KG1 (cell line): ENCODE results near the gene PCNA.

Experiments used
- DNase-seq: peaks from one replicate; lab custom pipeline; 2025; lab: John Stamatoyannopoulos, UW

Gene PCNA

DNA sequence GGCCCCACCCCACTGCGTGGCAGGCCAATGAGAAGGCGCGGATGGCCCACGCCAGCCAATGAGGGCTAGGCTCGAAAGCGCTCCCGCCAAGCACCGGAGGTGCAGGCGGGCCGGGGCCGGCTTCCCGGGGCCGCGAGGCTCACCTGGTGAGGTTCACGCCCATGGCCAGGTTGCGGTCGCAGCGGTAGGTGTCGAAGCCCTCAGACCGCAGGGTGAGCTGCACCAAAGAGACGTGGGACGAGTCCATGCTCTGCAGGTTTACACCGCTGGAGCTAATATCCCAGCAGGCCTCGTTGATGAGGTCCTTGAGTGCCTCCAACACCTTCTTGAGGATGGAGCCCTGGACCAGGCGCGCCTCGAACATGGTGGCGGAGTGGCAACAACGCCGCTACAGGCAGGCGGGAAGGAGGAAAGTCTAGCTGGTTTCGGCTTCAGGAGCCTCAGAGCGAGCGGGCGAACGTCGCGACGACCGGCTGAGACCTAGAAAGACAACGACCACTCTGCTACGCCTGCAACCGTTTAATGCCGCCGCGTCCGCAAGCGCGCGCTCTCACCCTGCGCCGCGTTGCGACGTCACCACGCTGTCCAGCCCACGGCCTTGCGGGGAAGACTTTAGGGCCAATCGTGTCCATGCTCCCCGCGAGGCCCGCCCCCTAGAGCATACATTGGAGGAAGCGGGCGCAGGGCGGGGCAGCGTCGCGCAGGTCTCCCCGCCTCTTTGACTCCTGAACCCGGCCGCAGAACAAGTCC lies at the start of gene PCNA:
TSS of gene PCNA (minus strand) at position 524 of the 750 bp plus-strand sequence. CDS start at position 364, 160 bp downstream.
- DNase-seq, result peak; percentile 91

DNA sequence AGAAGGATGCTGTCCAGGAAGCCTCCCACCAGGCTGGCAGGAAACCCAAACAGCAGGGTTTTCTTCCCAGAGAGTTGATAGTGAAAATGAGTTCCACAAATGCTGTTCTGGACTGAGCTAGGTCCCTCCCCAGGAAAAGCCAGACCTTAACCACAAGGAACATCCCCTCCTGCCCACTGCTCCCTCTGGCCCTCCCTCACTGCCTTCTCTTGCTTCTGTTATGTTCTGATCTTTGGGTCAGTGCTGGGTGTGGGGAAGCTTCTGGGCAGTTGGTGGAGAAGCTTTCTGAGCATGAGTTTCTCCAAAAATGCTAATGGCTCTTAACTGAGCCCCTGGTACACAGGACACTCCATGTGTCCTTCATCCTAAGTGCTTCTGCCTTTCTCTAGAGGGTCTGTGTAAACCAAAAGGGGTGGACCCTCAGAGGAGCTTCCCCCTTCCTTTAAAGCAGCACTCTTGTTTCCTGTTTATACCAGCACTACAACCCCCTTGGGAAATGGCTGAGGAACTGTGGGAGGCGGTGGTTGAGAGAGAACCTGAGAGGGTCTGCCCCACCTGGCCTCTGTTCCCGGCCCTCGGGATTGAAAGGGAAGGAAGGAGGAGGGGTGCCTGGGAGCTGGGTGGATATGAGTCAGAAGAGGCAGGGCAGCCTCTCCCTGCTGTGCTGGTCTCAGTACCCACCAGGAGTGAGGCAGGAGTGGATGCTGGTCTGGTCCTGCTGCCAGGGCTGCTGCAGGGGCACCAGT lies 49.1 kb upstream of the PCNA start:
- DNase-seq, result no peak

DNA sequence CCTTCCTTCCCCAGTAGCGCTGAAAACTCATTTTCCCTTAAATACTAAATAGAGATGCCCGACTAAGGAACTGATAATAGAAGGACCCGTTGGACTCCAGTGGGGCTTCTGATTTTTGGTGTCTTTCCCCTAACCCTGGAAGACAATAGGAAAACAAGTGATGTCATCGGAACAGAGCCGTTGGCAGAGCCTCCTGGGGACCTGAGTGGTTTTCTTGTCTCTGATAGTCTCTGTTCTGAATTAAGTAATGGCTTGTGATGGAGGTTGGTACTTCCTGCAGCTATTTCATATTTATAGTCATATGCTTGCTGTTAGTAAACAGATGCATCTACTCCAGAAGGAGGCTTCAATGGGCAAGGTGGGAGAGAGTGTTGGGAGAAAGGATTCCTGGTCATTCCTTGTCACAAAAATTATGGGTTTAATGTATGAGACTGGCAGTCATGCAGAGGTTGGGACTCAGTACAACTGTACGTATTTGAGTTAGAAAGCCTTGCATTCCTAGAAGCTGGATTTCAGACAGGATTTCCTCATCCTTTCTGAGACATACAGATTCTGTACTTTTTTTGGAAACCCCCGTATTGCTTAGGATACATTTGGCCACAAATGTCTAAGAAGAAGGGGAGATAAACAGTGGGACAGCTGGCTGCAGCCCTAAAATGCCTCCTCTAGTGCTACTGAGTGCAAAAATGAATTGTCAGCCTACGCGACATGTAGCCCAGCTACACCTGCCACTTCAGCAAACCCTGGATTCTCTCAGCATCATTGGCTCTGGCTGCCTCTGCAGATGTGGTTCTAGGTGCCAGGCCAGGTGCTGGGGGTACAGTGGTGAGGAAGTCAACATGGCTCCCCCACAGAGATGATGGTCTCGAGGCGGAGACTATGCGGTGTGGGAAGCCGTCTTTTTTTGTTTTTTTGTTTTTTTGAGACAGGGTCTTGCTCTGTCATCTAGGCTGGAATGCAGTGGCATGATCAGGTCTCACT lies 45.2 kb upstream of the PCNA start:
- no peak for DNase-seq

DNA sequence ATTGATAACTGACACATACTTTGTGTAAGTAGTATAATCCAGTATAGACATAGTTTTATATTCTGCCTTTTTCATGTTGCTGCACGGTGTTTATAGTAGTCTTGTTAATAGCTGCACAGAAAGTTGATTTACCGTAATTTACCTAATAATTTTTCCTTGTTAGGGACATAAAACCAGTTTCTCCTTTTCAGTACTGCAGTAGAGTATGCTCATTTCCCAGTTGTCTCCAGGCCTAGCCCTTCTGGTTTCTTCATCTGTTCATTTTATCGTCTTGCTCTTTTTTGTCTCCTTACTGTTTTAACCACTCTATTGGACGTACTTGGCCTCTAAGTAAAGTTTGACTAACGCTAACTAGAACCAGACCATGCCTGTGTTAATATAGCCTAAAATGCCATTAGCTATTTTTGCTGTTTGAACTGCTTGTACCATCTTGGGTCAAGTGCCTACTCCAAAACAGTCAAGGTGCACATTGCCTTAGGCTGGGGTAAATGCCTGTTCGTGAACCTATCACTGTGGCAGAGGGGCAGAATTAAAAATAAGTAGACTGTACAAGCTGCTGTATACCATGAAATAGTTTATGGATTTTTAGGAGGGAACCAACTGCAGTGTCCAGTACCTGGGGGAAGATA lies 41.9 kb upstream of the PCNA start:
- no peak for DNase-seq

DNA sequence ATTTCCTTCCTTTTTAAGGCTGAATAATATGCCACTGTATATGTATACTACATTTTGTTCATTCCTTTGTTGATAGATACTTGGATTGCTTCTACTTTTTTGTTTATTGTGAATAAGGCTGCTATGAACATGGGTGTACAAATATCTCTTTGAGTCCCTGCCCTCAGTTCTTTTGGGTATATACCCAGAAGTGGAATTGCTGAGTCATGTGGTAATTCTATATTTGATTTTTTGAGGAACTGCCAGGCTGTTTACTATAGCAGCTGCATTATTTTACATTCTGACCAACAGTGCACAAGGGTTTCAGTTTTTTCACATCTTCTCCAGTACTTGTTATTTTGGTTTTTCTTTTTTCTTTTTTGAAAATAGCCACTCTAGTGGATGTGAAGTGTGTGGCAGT lies 41.1 kb upstream of the PCNA start:
- no peak for DNase-seq

DNA sequence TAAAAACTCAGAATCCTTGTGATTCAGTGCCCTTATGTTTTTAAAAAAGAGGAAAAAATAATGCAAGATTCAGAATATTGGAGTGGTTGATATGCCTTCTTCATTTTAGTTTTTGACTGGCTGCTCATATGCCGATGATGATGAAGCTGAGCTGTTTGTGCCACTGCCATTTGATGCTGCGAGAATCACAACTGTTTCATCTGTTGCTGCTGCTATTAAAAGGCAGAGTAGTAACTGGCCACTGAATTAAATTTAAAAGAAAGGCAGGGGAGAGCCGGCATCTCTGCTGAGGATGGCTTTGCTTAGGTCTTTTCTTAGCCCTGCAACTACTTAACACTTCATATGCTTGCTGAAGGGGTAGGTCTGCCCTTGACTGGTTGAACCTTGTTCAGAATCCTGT lies 40.2 kb upstream of the PCNA start:
- DNase-seq, result no peak

DNA sequence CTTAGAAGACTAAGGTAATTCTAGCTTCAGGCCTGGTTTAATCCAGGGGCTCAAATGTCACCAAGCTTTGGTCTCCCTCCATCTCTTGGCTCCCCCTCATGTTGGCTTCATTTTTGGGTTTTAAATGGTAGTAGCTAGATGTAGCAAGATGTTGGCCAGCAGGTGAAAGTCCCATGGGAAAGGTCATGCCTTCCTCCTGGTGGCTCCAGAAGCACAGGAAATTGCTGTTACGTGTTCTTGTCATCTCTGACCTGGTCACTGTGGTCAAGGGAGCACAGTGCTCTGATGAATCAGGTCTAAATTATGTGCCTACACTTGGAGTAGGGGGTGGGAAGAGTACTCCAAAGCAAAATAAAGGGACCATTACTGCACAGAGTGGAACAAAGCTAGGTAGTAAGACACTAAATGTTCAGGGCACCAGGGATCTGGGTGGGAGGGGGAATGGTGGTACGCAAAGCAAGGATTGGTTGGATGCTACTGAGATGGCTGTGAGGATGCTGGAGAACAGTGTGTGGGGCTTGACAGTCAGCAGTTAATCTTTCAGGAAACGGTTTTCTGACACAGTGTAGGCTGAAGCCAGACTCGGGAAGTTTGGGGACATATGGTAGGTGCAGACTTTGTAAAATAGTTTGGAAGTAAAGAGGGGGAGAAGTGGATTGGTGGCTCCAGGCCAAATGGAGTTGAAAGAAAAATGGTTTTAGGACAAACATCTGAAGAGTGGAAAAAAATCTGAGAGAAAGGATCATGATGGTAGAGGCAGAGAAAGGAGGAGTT lies 37.1 kb upstream of the PCNA start:
- DNase-seq, result no peak

DNA sequence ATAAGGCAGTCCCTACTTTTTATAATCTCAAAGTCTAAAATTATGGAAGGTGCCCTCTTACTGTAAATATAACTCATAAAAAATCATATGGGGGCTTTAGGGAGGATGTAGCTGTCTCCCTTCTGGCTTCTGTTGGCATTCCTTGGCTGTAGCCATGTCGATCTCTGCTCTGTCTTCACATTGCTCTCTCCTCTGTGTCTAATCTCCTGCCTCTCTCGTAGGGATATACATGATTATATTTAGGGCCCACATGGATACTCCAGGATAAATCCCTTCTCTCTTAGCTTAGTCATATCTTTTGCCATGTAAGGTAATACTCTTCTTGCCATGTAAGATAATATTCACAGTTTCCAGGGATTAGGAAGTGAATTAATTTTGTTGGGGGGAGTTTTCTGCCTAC lies 35.6 kb upstream of the PCNA start:
- no peak for DNase-seq

DNA sequence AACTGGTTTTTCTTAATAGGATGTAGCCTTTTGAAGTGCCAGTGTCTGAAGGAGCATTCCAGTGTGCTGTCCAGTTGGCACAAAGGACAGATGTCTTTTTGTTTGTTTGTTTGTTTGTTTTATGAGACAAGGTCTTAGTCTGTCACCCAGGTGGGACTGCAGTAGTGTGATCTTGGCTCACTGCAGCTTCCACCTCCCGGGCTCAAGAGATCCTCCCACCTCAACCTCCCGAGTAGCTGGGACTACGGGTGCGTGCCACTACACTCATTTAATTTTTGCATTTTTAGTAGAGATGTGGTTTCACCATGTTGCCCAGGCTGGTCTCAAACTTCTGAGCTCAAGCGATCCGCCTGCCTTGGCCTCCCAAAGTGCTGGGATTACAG lies 34.8 kb upstream of the PCNA start:
- no peak for DNase-seq

DNA sequence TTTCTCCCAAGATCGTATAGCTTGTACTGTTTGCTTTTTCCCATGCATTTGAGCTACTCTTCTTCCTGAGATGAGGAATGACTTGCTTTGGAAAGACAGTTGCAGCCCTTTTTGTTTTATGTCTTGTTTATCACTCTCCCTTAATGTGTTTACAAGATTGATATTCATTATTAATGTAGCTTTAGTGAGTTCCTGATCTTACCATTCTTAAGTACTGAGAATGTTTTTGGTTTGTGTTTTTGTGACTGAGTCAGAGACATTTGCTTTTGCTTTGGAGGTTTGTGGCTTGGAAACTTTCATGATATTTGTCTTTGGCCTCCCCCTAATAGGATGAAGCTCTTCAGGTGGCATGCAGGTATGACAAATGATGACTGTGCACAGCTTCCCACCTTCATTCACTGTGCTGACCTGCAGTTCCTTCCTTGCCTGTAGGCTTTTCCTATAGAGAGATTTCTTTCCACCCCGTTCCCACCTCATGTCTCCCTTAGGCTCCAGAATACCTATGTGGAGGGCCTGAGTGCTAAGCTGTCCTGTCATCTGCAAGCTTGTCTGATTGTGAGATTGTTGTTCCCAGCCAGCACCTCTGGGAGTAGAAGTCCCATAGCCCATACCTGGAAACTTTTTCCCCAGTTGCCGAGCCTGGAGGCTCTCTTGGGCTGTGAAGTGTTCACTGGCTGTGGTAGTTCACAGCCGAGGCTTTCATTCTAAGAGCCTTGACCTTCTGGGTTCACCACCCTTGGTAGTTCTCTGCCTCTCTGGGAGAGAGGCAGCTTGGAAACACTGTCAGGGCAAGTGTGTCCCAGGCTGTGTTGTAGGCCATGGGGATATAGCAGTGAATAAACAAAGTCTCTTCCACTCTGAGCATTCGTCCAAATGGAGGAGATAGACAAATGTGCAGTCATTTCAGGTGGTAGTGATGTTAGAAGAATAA lies 34.1 kb upstream of the PCNA start:
- DNase-seq, result no peak

DNA sequence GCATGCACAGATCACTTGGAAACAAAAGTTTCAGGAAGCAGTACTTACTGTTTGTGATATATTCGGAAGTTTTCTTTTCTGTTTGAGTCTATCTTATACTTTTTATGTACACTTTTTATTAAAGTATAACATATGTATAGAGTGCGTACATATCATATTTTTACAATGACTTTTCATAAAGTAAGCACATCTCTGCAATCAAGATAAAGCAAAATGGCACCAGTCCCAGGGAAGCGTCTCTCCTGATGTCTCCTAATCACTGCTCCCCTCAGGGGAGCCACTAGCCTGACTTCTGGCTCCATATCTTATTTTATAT lies 33.4 kb upstream of the PCNA start:
- DNase-seq, result no peak

DNA sequence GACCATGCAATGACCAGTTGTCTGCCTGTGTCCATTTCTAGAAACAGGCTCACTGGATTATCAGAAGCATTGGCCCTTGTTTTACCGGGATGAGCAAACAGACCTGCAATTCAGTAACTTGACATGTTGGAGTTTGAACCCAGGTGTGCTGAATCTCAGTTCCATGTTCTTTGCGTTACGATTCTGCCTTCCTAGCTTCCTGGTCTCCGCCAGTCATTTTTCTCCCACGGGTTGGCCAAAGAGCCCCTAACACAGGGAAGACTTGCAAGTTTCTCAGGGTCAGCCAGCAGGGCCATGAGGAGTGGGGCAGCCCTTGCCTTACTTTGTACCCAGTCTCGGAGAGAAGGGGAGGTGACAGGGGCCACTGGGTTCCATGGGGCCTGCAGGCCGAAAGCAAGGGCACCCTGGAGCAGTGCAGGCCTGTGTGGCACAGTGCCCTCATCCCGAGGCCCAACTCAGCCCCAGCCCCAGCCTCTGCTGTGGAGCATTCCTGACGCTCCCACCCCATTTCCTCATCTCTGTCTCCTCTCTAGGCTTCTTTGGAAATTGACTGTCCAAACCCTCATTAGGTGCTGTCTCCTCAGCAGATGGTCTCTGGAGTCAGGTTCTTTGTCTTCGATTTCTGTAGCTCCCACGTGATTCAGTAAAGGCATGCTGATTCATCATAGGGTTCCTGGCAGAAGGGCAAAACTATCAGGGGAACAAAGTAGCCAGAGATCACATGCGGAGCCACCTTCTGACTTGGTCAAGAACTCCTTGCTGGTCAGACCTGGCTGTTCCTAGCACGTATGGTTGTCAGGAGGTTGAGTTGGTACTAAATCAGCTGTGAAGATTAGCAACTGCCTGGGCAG lies 30.7 kb upstream of the PCNA start:
- no peak for DNase-seq

DNA sequence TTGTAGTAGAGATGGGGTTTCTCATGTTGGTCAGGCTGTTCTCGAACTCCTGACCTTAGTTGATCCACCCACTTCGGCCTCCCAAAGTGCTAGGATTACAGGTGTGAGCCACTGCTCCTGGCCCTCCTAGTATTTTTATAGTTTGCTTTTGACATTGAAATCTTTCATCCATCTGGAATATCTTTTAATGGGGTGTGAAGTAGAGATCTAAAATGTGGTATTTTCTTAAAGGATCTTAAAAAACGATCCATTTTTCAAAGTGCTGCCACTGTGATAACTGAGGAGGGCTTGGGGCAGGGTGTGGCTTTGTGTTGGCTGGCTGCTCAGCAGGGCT lies 30.1 kb upstream of the PCNA start:
- DNase-seq, result no peak

DNA sequence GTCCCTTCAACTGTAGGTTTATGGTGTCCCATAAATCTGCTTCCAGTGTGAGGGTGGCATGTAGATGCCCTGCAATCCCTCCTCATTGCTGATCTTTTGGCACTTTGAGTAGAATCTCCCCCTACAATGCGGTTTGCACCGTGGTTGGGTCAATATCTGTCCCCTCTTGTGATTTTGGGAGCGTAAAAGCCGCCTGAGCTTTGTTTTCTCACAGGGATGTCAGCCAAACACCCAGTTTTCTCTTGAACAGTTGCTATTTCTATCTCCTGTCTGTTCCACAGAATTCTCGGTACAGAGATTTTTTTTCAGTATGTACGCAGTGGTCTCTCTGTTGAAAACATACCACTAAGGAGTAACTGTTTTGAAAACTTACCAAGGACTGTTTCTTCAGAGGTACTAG lies 28.8 kb upstream of the PCNA start:
- no peak for DNase-seq

DNA sequence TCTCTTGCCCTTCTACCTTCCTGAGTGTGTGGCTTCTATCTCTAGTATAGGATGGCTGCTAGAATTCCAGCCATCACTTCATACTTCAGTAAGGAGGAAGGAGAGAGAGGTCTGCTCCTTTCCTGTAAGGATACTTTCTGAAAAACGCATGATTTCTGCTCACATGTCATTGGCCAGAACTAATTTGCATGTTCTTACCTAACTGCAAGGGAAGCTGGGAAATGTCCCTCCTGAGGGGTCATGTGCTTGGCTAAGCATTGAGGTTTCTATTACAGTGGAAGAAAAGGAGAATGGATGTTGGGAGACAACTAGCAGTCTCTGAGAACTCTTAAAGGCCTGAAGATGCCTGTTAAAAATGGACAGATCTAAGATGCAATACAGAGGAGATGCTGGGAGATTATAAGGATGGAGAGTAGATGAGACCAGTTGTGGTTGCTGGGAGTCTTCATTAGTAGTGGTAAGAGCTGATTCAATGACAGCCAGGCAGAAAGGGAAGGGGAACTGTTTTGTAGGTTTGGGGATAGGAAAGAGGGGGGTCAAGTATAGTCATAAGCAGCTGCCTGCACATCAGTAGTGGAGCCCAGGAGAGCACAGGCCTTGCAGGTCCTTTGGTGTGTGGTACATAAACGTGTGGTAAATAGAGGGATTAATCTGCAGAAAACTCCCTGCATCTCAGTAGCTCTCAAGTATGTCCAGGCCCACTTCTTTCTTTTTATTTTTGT lies 27.3 kb upstream of the PCNA start:
- no peak for DNase-seq

DNA sequence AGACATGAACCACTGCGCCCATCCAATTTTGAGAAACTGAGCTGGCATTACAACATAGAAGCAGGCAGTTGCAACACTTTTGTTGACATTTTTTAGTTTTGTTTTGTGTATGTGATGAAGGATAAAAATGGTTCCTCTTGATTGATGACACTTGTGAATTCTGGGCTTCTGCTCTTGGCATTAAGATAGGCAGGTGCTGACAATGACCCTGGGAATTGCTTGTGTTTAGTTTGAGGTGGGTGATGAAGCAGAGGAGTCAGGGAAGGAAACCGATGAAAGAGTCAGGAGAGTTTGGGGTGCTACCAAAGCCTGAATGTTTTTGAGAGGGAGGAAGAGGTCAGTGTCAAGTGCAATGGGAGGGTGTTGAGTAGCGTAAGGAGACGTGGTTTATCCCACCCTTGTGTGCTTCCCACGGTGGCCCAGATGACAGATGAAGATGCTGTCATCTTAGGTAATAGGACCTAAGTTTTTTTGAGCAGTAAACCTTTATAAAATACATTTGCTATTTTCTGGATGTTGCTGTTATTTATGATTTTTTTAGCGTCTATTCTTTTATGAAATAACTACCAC lies 26.4 kb upstream of the PCNA start:
- no peak for DNase-seq

DNA sequence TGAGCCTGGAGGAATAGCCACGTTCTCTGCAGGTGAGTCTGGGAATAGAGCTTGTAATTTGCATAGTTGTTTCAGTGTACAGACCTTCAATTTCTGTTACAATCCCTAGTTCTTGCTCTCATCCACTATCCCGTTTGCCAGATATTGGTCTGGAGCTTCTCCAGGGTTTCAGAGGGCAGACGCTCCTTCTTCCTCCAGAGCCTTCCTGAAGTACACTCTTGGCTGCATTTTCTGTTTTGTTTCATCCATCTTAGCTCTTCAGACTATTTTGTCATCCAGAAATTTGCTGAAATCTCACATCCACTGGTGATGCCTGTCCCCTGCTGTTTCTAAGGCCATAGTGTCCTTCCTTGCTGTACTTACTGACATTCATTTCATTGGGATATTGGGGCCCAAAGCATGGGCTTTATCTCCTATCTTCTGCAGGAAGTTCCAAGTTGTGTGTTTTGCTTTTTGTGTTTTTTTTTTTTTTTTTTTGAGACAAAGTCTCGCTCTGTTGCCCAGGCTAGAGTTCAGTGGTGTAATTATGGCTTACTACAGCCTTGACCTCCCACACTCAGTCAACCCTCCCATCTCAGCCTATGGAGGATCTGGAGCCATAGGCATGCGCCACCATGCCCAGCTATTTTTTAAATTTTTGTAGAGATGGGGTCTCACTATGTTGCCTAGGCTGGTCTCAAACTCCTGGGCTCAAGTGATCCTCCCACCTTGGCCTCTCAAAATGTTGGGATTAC lies 25.8 kb upstream of the PCNA start:
- no peak for DNase-seq

DNA sequence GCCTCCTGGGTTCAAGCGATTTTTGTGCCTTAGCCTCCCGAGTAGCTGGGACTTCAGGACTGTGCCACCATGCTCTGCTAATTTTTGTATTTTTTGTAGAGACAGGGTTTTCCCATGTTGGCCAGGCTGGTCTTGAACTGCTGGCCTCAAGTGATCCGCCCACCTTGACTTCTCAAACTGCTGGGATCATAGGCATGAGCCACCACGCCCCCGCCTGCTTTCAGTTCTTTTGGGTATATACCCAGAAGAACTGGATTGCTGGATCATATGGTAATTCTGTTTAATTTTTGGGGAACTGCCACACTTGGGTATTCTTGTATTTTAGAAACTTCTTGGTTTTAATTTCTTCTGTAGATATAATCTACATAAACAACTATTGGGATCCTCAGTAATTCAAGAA lies 24.1 kb upstream of the PCNA start:
- DNase-seq, result no peak
